Dermis blood vessel endothelial cell (primary cell): ENCODE measurements around the gene VWA7. TPM values are rescaled to one million over a fixed set of nuclear protein-coding genes. Genes with fewer than 3 reads are reported as not detected.

Source experiments
- DNase-seq: peaks from one replicate; pipeline ENCODE4 v3.0.0; 2010
- total RNA-seq: library from RNA; depleted of rRNA; stranded (reverse); fragments of >200 nt; gene quantifications from 2 replicates; pipeline ENCODE4 v1.2.3, GENCODE V29; 2014

Gene VWA7
- total RNA-seq, 1 donor from 2014 or later: 0.34 TPM

- no peak for DNase-seq
Measured at GRCh38 chr6:31727717-31728671, 49.1 kb downstream of the VWA7 start.

GRCh38 chr6:31727034-31727716 is 50.0 kb downstream of the VWA7 start:
- no peak for DNase-seq

- peak; percentile 62 for DNase-seq
Measured at GRCh38 chr6:31725502-31726350, 51.4 kb downstream of the VWA7 start.

- DNase-seq: no peak
Measured at GRCh38 chr6:31723980-31724691, 53.0 kb downstream of the VWA7 start.

- no peak for DNase-seq
Measured at GRCh38 chr6:31723245-31723979, 53.7 kb downstream of the VWA7 start, which contains the start of gene MPIG6B. MPIG6B (plus strand) TSS chr6:31723373; CDS start chr6:31723384, 11 bp downstream.

- DNase-seq: no peak
Measured at GRCh38 chr6:31722173-31722572, 55.0 kb downstream of the VWA7 start.

- no peak for DNase-seq
Measured at GRCh38 chr6:31721351-31722020, 55.6 kb downstream of the VWA7 start, which contains the start of gene LY6G6C. LY6G6C (minus strand) TSS chr6:31721746; CDS start chr6:31721679, 67 bp downstream.

- no peak for DNase-seq
Measured at GRCh38 chr6:31720196-31720770, 56.8 kb downstream of the VWA7 start.

GRCh38 chr6:31719001-31719400 is 58.1 kb downstream of the VWA7 start:
- no peak for DNase-seq

GRCh38 chr6:31718265-31718664 is 58.9 kb downstream of the VWA7 start:
- DNase-seq: no peak

GRCh38 chr6:31717499-31718222 is 59.5 kb downstream of the VWA7 start:
- no peak for DNase-seq

Other genes starting within 250 kb of the VWA7 start
- not detected in 2 replicates for gene MCCD1, start 248.4 kb downstream of the VWA7 start, total RNA-seq
- 308 and 381 TPM in 2 replicates for gene DDX39B, start 235.3 kb downstream of the VWA7 start, total RNA-seq
- gene ATP6V1G2, start 230.7 kb downstream of the VWA7 start, total RNA-seq: 0.19 and 0.51 TPM in 2 replicates
- 21.0 and 30.8 TPM in 2 replicates for gene NFKBIL1, start 229.7 kb downstream of the VWA7 start, total RNA-seq
- not detected in 2 replicates for gene LTA, start 205.0 kb downstream of the VWA7 start, total RNA-seq
- gene TNF, start 201.8 kb downstream of the VWA7 start, total RNA-seq: 0.17 TPM in 1 of 2 replicates, not detected in the other
- gene LTB, start 194.9 kb downstream of the VWA7 start, total RNA-seq: 3.4 and 30.5 TPM in 2 replicates
- gene LST1, start 191.1 kb downstream of the VWA7 start, total RNA-seq: 0.37 TPM in 1 of 2 replicates, not detected in the other
- gene NCR3, start 184.3 kb downstream of the VWA7 start, total RNA-seq: not detected in 2 replicates
- not detected in 2 replicates for gene AIF1, start 162.1 kb downstream of the VWA7 start, total RNA-seq
- gene PRRC2A, start 156.6 kb downstream of the VWA7 start, total RNA-seq: 32.2 and 70.8 TPM in 2 replicates
- gene BAG6, start 124.7 kb downstream of the VWA7 start, total RNA-seq: 133 and 309 TPM in 2 replicates
- 0.34 and 0.37 TPM in 2 replicates for gene APOM, start 121.4 kb downstream of the VWA7 start, total RNA-seq
- 20.6 and 28.6 TPM in 2 replicates for gene C6orf47, start 116.5 kb downstream of the VWA7 start, total RNA-seq
- 11.9 and 12.9 TPM in 2 replicates for gene GPANK1, start 112.3 kb downstream of the VWA7 start, total RNA-seq
- gene CSNK2B, start 111.2 kb downstream of the VWA7 start, total RNA-seq: 111 and 116 TPM in 2 replicates
- 1.8 and 3.2 TPM in 2 replicates for gene LY6G5B, start 107.4 kb downstream of the VWA7 start, total RNA-seq
- 3.6 and 4.5 TPM in 2 replicates for gene LY6G5C, start 96.3 kb downstream of the VWA7 start, total RNA-seq
- gene ABHD16A, start 74.0 kb downstream of the VWA7 start, total RNA-seq: 60.7 and 66.9 TPM in 2 replicates
- gene LY6G6F, start 70.5 kb downstream of the VWA7 start, total RNA-seq: not detected in 2 replicates
- not detected in 2 replicates for gene LY6G6D, start 62.0 kb downstream of the VWA7 start, total RNA-seq
- gene LY6G6C, start 55.6 kb downstream of the VWA7 start, total RNA-seq: not detected in 2 replicates
- not detected in 2 replicates for gene MPIG6B, start 54.0 kb downstream of the VWA7 start, total RNA-seq
- gene DDAH2, start 48.0 kb downstream of the VWA7 start, total RNA-seq: 126 and 150 TPM in 2 replicates
- 543 and 615 TPM in 2 replicates for gene CLIC1, start 40.8 kb downstream of the VWA7 start, total RNA-seq
- 7.1 and 8.5 TPM in 2 replicates for gene MSH5, start 37.3 kb downstream of the VWA7 start, total RNA-seq
- gene SAPCD1, start 14.7 kb downstream of the VWA7 start, total RNA-seq: 1.4 and 2.4 TPM in 2 replicates
- 39.7 and 116 TPM in 2 replicates for gene VARS1, start 18.4 kb upstream of the VWA7 start, total RNA-seq
- gene LSM2, start 29.6 kb upstream of the VWA7 start, total RNA-seq: 32.0 and 36.9 TPM in 2 replicates
- 0.51 and 0.85 TPM in 2 replicates for gene HSPA1L, start 38.0 kb upstream of the VWA7 start, total RNA-seq
- gene HSPA1A, start 38.2 kb upstream of the VWA7 start, total RNA-seq: 139 and 155 TPM in 2 replicates
- gene HSPA1B, start 50.4 kb upstream of the VWA7 start, total RNA-seq: 68.8 and 71.5 TPM in 2 replicates
- gene NEU1, start 85.5 kb upstream of the VWA7 start, total RNA-seq: 66.8 and 78.1 TPM in 2 replicates
- 0.05 and 0.17 TPM in 2 replicates for gene SLC44A4, start 101.7 kb upstream of the VWA7 start, total RNA-seq
- 45.9 and 58.9 TPM in 2 replicates for gene EHMT2, start 120.4 kb upstream of the VWA7 start, total RNA-seq
- 3.6 and 4.9 TPM in 2 replicates for gene ZBTB12, start 124.8 kb upstream of the VWA7 start, total RNA-seq
- not detected in 2 replicates for gene C2, start 150.4 kb upstream of the VWA7 start, total RNA-seq
- 1.6 and 2.0 TPM in 2 replicates for gene CFB, start 168.8 kb upstream of the VWA7 start, total RNA-seq
- gene NELFE, start 181.6 kb upstream of the VWA7 start, total RNA-seq: 111 and 114 TPM in 2 replicates
- 37.3 and 48.2 TPM in 2 replicates for gene SKIC2, start 181.8 kb upstream of the VWA7 start, total RNA-seq
- 12.8 and 14.6 TPM in 2 replicates for gene DXO, start 194.8 kb upstream of the VWA7 start, total RNA-seq
- gene C4A, start 204.7 kb upstream of the VWA7 start, total RNA-seq: 1.5 and 2.2 TPM in 2 replicates
- 1.2 and 2.6 TPM in 2 replicates for gene C4B, start 237.5 kb upstream of the VWA7 start, total RNA-seq